GM12891 (cell line): ENCODE results near the gene HECTD4.

ENCODE experiments used
- POLR2A ChIP-seq: IDR thresholded peaks from 2 replicates; pipeline ENCODE4 v1.6.1; 2011; ENCODE audit warnings: low read depth, low read length, control low read depth
- POLR2AphosphoS5 ChIP-seq: IDR thresholded peaks from 2 replicates; pipeline ENCODE4 v1.6.1; 2011; ENCODE audit warnings: low read depth, low read length, control low read depth

DNA sequence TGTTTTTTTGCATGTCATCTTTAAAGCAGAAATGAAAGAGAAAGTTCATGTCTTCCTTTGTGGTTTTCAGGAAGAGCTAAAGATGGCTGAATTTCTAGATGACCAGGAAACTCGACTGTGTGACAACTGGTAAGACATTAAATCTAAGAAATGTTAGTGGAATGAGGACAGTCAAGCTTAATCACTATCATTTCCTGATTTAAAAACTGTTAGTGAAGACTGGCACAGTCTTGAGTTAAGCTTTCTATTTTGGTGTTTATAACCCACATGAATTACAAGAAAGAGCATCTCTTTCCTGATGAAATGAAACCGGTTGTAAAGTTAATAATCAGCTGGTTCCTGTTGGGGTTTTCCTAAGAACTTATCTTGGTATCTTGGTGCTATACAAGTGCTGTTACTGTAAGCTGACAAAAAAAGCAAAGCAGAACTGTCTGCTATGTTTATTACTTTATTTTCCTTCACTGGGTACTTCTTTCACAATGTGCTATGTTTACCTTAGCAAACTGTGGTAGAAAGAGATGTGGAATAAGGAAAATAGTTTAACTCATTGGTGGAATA is 251.7 kb downstream of the HECTD4 start:
- TF ChIP-seq POLR2A (no peak), POLR2AphosphoS5 (no peak)
